Stomach (tissue), 9 donors: Measurements from ENCODE around the gene BPTF. TPM values are rescaled to one million over a fixed set of nuclear protein-coding genes. Genes with fewer than 3 reads are reported as not detected.
"Not testable (repeated sequence)": the region's sequence is repeated elsewhere in the genome, so short reads cannot be mapped to it uniquely, and the experiment has no call there.

Source experiments
- DNase-seq, 2 donors: peaks; one replicate each; pipeline versions ENCODE4 v3.0.0 to v3.0.0-alpha.2; 2013 to 2019
- H3K27ac ChIP-seq, 5 donors: fragments of 200-600 bp in 4 of 5; sonication (generic) in 4 of 5; one replicate each; pipeline ENCODE4 v1.5.1; 2013 to 2019; ENCODE audit warnings: mild to moderate bottlenecking in 1 of 5, moderate library complexity in 1 of 5
- H3K27me3 ChIP-seq, 3 donors: fragments of 200-600 bp; sonication (generic); one replicate each; pipeline ENCODE4 v1.5.1; 2017 to 2019; ENCODE audit warnings: mixed run types in 1 of 3
- H3K36me3 ChIP-seq, 4 donors: fragments of 200-600 bp; sonication (generic); 1 replicate in 3 of 4; 2 replicates in 1 of 4; pipeline ENCODE4 v1.5.1; 2016 to 2019
- H3K4me1 ChIP-seq, 4 donors: fragments of 200-600 bp; sonication (generic); one replicate each; pipeline ENCODE4 v1.5.1; 2016 to 2019
- H3K4me3 ChIP-seq, 4 donors: fragments of 200-600 bp; sonication (generic) in 3 of 4; one replicate each; pipeline ENCODE4 v1.5.1; 2016 to 2019; ENCODE audit warnings: mild to moderate bottlenecking in 1 of 4
- H3K9me3 ChIP-seq, 4 donors: fragments of 200-600 bp; sonication (generic); one replicate each; pipeline ENCODE4 v1.5.1; 2016 to 2019
- CTCF ChIP-seq, 7 experiments: fragments of 450-650 bp in 4 of 7; fragments of 200-600 bp in 3 of 7; sonication (generic) in 3 of 7; IDR thresholded peaks; one replicate each; pipeline ENCODE4 v1.5.1; 2016 to 2019; ENCODE audit warnings: antibody characterized with exemption in 7 of 7, control low read depth in 2 of 7, mild to moderate bottlenecking in 1 of 7
- EP300 ChIP-seq: sonication (generic); formaldehyde crosslinking; IDR thresholded peaks from one replicate; pipeline ENCODE4 v1.6.1; 2017; ENCODE audit warnings: antibody characterized with exemption
- POLR2A ChIP-seq, 4 donors: fragments of 450-650 bp; IDR thresholded peaks; one replicate each; pipeline ENCODE4 v1.6.1; 2016; ENCODE audit warnings: antibody characterized with exemption in 4 of 4, control low read depth in 2 of 4, mild to moderate bottlenecking in 1 of 4, moderate library complexity in 1 of 4
- POLR2AphosphoS5 ChIP-seq, 3 donors: sonication (generic); formaldehyde crosslinking; IDR thresholded peaks; one replicate each; pipeline ENCODE4 v1.6.1; 2016; ENCODE audit warnings: antibody characterized with exemption in 3 of 3
- WGBS, 5 donors: extraction: QIAGEN DNeasy Blood & Tissue Kit in 3 of 5; methylation state at CpG; one replicate each; pipeline versions ENCODE4 v1.1.5 to v1.1.7; 2013 to 2018; 5-methylcytosine and 5-hydroxymethylcytosine counted together
- intact Hi-C: fragments of 100-400 bp; cut with DNase I; formaldehyde crosslinking; loops from one replicate; pipeline ENCODE4 v1.15.1; 2023; ENCODE audit warnings: low total_unique reads
- polyA plus RNA-seq, 3 donors: library from polyadenylated mRNA; stranded (reverse); fragments of 200-250 nt; gene quantifications; one replicate each; pipeline ENCODE4 v1.2.3, GENCODE V29; 2013
- total RNA-seq, 5 donors: library from RNA; depleted of rRNA; stranded (reverse); fragments of >200 nt; gene quantifications; one replicate each; pipeline versions ENCODE4 v1.1.0 to v1.2.3, GENCODE V29; 2014 to 2016
- donor health status: healthy with polysubstance abuse.
- donor health status: Bipolar disorder and iron deficiency.
- donor health status: healthy.

The BPTF gene
- total and polyA plus RNA-seq, 8 donors = 8.6 to 122 (median 49.9) TPM

GRCh38 chr17:67821871-67822367 is 3.4 kb upstream of the BPTF start:
- Histone ChIP-seq H3K9me3 (no peaks in the 10 kb centered on the region), H3K4me1 (peaks cover 6 to 11% (median 10%) of the 10 kb centered on the region in 4 donors), H3K4me3 (no peak overlapping the region), H3K27ac (no peak overlapping the region), H3K27me3 (no peaks in the 10 kb centered on the region), H3K36me3 (no peaks in the 10 kb centered on the region)
- 88 to 94% (median 93%) methylated on average over 12 of the region's 12 CpGs for WGBS, 5 donors
- intact Hi-C loops = no loop called here
- TF ChIP-seq CTCF (IDR thresholded peaks at IDR 0.05) = no peak
- no peak for TF ChIP-seq EP300
- no peak for TF ChIP-seq POLR2A (IDR thresholded peaks at IDR 0.05)
- no peak for TF ChIP-seq POLR2AphosphoS5 (IDR thresholded peaks at IDR 0.05)
- no peak for DNase-seq

GRCh38 chr17:67825627-67826601 is 611 bp downstream of the BPTF start:
- Histone ChIP-seq H3K4me1 (peaks cover 35 to 51% (median 43%) of the 10 kb centered on the region in 4 donors), H3K4me3 (peak overlapping the region; percentile 71 to 84 (median 79)), H3K27ac (peak overlapping the region; percentile 83 to 99 (median 95))
- H3K27me3 ChIP-seq, H3K9me3 ChIP-seq, H3K36me3 ChIP-seq, intact Hi-C loops: not testable (repeated sequence)
- 1% methylated on average over 46 to 86 of the region's 94 CpGs for WGBS, 5 donors
- DNase-seq = peak in 1 of 2 donors; percentile 79

DNA sequence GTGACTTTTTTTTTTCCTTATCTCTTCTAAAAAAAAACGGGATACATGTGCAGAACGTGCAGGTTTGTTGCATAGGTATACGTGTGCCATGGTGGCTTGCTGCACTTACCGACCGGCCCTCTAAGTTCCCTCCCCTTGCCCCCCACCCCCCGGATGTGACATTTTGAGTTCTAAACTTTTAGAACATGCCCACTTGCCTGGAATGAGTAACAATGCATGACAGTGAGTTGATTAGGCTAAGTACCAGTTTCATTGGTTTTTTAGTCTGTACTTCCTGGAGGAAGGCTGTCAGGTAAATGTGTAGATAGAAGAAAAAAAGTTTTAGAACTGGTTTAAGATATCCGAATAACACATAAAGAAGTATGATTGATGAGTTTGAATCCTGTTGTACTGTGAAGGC is 4.0 kb downstream of the BPTF start:
- no peak overlapping the region for H3K4me3 ChIP-seq
- TF ChIP-seq POLR2AphosphoS5 (IDR thresholded peaks at IDR 0.05) = no peak
- no peaks in the 10 kb centered on the region for H3K9me3 ChIP-seq
- H3K27ac ChIP-seq = no peak overlapping the region
- H3K36me3 ChIP-seq = no peaks in the 10 kb centered on the region
- intact Hi-C loops = no loop called here
- WGBS, 5 donors = 8 to 21% (median 12%) methylated on average over 7 of the region's 7 CpGs
- peak in 1 of 2 donors; percentile 58 for DNase-seq
- no peaks in the 10 kb centered on the region for H3K27me3 ChIP-seq
- peaks cover 38 to 83% (median 59%) of the 10 kb centered on the region in 4 donors for H3K4me1 ChIP-seq

DNA sequence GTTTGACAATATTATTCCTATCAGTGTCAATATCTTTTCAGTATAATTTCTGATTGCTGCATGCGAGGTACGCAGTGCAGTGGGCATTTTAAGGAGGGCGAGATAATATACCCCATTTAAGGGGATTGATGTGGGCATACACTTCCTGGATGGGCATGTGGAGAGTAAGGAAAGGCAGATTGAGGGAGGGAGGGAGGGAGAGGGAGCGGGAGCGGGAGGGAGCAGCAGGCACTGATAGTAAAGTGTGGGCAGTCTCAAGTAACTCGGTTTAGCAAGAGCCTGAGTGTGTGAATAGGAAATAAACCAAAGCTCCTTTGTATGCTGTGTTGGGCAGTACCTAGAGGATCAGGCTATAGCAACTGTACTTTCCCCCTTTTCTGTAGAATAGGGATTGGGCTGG is 5.1 kb downstream of the BPTF start:
- H3K36me3 ChIP-seq = no peaks in the 10 kb centered on the region
- DNase-seq = peak in 1 of 2 donors; percentile 59
- TF ChIP-seq EP300 = no peak
- TF ChIP-seq POLR2A (IDR thresholded peaks at IDR 0.05) = no peak
- TF ChIP-seq POLR2AphosphoS5 (IDR thresholded peaks at IDR 0.05) = no peak
- TF ChIP-seq CTCF (IDR thresholded peaks at IDR 0.05) = no peak
- H3K4me1 ChIP-seq = peaks cover 30 to 88% (median 60%) of the 10 kb centered on the region in 4 donors
- no peaks in the 10 kb centered on the region for H3K27me3 ChIP-seq
- intact Hi-C loops = no loop called here
- 24 to 51% (median 34%) methylated on average over 6 of the region's 6 CpGs for WGBS, 5 donors
- no peak overlapping the region for H3K4me3 ChIP-seq
- peak overlapping the region in 3 of 5 donors; percentile 11 to 55 (median 35) for H3K27ac ChIP-seq
- no peaks in the 10 kb centered on the region for H3K9me3 ChIP-seq

GRCh38 chr17:67831268-67831667 is 6.0 kb downstream of the BPTF start:
- Histone ChIP-seq H3K4me1 (peaks cover 30 to 94% (median 66%) of the 10 kb centered on the region in 4 donors), H3K4me3 (no peak overlapping the region), H3K27me3 (no peaks in the 10 kb centered on the region), H3K36me3 (no peaks in the 10 kb centered on the region), H3K27ac (peak overlapping the region in 1 of 5 donors; percentile 35), H3K9me3 (no peaks in the 10 kb centered on the region)
- WGBS, 5 donors = 48 to 69% (median 52%) methylated on average over 4 of the region's 4 CpGs
- TF ChIP-seq EP300 (no peak), CTCF (IDR thresholded peaks at IDR 0.05) (no peak), POLR2AphosphoS5 (IDR thresholded peaks at IDR 0.05) (no peak), POLR2A (IDR thresholded peaks at IDR 0.05) (no peak)
- intact Hi-C loops = no loop called here
- no peak for DNase-seq
